HG03064 (cell line): ENCODE results near the gene LDLRAD2.
A peak's percentile ranks its signal among the peaks of the same experiment; 100 is the strongest.

ENCODE experiments used
- ATAC-seq: cut with Tn5 transposase; IDR thresholded peaks from one replicate; pipeline ENCODE4 v1.9.1; 2021; ENCODE audit warnings: low read depth; ENCODE audit not compliant: unreplicated experiment

The LDLRAD2 gene

DNA sequence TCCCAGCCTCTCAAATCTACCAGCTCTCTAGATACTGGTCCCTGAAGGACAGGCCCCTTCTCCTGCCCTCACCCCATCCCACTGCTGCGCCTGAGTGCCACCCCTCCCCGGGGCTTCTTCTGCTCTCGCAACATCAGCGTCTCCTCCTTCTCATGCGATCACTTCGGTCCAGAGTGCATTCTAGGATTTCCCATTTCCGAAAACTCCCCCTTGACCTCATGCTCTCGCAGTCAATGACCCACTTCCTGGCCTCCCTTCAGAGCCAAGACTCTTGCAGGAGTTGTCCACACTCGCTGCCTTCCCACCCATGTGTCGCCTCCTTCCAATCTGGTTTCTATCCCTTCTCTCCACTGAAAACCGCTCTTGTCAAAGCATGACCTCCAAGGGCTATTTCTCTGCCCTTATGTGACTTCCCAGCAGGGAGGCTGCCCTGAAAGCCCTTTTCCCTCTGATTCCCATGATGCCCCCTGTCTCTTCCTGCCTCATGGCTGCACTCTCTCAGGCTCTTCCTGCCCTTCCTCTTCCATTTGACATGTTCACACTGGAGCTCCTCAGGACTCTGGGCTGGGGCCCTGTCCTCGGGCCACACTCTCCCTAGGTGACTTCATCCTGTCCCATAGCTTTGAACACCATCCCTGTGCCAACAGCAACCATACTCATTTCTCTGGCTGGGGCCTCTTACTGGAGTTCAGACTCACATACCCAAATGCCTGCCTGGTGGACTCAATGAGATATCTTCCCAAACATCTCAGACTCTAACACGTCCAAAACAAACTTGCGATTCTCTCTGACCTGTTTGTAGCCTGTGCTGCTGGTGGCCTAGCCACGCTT is 46.0 kb downstream of the LDLRAD2 start:
- no peak for ATAC-seq

DNA sequence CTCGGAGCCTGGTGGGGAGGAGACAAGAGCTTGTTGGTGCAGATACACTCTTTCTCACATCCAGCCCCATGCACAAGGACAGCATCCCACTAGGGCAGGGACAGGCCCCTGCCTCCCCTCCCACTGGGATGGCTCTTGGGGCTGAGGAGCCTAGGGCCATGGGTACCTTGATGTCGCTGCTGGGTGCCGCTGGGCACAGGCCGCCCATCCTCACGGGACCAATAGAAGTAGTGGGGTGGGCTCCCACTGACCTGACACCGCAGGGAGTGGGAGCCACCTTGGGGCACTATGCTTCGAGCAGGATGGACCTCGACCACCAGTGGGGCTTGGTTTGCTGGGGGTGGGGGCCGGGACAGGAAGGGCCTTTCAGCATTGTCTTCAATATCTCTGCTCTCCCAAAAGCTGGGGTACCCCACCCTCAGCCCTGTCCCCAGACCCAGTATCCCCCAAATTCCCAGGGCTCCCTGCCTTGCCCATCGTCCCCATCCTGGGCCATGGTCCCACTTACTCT is 47.7 kb downstream of the LDLRAD2 start:
- no peak for ATAC-seq

DNA sequence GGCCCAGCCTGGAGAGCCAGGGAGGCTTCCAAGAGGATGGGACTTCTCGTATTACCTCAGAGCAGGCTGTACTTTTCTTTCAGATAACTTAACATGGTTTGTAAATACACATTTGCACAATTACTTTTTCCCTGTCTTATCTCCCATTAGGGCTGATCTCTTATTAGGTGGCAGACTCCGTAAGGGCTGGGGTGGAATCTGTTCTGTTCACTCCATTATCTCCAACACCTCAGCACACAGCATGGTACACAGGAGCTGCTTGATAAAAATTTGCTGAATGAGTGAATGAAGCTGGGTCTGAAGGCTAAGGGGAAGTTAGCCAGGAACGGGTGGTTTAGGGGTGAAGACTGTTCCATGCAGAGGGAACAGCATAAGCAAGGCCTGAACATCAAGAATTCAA is 48.9 kb downstream of the LDLRAD2 start:
- ATAC-seq: no peak

DNA sequence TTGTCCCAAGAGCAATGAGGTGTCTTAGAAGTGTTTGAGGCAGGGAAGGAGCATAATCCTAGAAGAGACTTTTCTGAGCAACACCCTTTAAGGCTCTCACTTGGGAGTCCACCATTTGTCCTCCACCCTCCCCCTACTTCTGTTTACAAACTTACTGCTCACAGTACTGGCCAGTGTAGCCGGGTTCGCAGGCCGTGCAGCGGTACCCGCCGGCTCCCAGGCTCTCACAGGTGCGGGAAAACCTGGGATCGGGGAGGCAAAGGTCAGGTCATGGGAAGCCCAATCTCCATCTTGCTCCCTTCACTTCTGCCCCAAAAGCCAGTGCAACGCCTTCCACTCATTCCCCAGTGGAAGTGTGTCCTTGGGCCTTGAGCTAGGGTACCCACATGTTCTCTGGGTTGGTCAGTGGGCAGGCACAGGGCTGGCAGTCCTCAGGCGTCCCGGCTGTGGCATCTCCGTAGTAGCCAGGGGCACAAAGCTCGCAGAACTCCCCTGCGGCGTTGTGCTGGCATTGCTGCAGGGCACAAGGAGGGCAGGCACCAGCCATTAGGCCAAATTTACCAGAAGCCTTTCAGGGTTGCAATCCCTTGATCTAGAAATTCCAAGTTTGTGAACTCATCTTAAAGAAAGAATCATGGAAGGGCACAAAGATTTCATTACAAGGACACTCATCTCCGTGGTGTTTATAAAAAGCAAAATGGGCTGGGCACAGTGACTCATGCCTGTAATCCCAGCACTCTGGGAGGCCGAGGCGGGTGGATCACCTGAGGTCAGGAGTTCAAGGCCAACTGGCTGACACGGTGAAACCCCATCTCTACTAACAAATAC is 49.8 kb downstream of the LDLRAD2 start:
- no peak for ATAC-seq

DNA sequence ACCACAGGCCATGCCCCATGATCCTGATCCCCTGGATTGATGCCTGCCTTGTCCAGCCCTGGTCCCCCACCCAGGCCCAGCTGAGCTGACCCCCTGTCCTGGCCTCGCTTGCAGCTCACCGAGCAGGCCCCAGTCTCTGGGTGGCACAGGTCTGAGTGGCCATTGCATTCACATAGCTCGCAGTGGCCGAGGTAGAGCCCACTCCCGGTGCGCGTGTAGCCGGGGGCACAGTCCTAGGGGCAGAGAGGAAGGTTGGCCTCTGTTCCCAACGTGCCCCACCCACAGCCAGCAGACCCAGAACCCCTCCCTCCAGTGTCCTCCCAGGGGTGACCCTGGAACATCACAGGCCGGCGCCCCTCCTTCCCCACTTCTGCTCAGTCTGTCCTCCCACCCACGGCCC is 51.9 kb downstream of the LDLRAD2 start:
- ATAC-seq: no peak

DNA sequence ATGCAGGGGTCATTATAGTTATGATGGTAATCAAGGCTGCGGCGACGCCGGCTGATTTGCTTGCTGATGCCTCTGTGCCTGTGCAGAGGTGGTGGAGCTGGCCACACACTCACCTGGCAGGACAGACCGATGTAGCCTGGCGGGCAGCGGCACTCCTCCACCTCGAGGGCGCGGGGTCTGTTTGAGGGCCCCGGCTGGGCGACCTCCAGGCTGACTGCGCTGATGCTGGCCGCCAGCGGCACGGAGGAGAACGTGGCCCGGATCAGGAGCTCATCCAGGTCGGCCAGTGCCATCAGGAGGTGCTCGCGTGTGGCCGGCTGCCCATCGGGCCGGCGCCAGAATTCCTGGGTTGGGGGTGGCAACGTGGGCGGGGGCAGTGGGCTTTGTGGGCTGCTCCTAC is 52.7 kb downstream of the LDLRAD2 start:
- no peak for ATAC-seq

DNA sequence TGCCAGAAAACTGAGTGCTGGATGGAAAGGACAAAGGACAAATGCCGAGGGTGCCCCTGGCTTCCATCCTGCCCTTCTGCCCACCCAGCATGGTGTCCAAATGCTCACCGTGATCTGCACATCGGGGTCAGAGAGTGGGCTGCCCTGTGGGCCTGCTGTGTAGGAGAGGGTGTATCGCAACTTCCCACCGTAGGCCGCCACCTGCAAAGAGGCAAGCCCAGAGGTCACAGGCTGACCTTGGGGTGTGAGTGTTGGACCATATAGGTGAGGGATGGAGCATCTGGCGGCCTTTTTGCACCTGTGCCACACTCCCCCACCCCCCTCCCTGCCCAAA is 53.5 kb downstream of the LDLRAD2 start:
- no peak for ATAC-seq

DNA sequence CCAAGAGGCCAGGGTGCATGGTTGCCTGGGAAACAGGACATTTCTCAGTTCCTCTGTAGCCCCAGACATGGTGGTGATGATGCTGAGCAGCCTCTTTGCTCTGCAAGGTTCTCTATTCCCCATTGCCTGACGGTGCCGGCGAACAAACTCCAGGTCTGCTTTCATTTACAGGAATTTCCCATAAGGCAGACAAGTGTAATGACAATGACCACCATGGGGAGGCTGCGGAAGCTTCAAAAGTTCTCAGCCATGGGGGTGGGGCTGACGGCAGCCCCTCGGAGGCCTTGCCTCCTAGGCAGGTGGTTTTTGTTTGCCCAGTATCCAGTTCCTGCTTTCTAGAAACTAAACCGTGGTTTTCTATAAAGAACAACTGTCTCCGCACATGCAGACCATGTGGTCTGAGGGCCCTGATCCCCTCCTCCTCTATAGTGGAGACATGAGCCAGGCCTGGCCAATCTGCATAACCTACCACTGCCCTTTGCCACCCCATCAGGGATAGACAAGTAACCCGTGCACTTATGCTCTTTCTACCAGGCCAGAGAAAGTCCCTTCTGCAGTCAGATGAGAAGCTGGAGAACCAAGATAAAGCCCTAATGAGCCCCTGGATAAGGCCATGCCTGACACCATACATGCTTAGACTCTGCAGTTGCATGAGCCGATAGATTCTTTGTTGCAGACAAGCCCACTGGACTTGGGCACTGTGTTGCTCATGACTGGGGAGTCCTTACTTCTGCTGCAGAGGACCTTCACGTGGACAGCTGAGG is 54.1 kb downstream of the LDLRAD2 start:
- peak; percentile 77 for ATAC-seq

DNA sequence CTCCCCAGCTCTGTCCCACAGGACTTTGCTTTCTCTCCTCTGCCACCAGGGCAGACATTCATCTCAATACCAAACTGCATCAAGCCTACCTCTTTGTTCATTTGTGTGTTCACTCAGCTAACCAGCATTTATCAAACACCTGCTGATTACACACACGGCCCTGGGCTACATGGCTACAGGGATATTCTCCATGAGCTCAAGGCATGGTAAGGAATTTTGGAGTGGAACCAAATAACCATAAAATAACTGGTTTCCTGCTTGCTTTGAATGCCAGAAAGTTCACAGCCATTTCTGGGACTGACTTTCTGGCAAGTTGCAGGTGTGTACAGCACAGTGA is 54.6 kb downstream of the LDLRAD2 start:
- no peak for ATAC-seq

DNA sequence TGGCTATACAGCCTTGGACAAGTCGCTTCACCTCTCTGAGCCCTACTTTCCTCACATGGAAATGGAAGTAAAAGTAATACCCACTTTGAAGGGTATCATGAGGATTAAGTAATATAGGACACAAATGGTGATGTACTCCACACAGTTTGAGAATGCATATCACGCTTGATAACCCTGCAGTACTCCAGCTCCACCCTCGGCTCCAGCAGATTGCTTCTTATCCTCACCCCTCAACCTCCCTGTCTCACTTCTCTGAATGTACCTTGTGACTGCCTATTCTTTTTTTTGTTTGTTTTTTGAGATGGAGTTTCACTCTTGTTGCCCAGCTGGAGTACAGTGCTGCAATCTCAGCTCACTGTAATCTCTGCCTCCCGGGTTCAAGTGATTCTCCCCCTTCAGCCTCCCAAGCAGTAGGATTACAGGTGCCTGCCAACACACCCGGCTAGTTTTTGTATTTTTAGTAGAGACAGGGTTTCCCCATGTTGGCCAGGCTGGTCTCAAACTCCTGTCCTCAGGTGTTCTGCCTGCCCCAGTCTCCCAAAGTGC is 55.5 kb downstream of the LDLRAD2 start:
- ATAC-seq: no peak

DNA sequence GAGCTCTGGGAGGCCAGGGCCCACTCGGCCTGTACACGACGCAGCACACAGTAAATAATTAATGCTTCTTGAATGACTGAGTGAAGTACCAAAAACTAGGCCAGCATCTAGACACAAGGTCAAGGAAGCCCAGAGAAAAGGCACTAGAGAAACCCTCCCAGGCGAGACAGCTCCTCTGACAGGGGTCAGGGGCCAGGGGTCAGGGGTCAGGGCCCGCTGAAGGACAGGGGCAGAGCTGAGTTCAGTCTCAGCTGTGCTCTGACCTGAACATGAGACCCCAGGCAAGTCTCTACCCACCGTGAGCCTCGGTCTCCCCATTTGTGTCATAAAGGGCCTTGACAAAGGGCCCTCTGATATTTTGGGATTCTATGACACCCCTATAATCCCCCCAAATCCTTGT is 56.4 kb downstream of the LDLRAD2 start:
- no peak for ATAC-seq

DNA sequence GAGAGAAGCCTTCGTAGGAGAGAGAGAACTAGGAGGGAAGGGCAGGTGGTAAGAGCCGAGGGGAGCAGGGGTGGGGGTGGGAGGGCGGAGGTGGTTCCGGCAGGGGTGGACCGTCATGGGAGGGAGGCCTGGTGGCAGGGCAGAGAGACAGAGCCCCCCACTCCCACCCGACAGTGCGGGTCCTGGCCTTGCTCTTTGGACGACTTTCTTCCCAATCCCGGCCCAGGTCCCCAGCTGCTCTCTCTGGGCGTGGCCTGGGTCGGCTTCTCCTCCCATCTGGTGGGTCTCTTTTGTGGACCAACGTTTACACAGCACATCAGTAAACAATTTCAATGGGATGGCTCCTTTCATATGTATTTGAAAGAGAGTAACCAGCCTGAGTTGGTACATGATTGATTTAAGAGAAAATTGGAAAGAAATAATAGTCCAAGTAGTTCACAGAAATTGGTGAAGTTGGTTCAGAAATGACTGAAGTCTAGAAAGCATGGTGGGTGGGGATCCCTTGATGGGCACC is 56.9 kb downstream of the LDLRAD2 start:
- ATAC-seq: no peak

DNA sequence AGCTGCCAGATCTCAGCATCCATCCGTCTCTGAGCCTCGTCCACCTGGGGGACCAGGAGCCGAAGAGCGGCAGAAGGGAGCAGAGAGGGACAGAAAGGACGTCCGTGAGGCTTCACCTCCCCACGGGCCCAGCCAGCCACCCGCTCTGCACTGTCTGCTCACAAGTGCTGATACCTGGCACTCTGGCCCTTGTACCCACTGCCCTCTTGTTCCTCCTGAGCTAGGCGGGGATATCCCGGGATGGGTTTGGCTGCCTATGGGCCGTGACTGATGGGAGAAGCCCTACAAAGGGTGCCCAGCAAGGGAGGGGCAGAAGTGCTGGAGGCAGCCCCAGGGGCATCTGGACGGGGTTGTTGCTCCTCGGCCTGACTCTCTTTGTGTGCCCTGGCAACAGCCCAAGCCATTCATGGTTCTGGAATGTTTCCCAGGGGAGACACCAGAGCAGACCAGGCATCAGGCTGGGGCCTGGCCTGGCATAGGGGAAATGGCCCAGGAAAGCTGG is 57.6 kb downstream of the LDLRAD2 start:
- ATAC-seq: no peak

DNA sequence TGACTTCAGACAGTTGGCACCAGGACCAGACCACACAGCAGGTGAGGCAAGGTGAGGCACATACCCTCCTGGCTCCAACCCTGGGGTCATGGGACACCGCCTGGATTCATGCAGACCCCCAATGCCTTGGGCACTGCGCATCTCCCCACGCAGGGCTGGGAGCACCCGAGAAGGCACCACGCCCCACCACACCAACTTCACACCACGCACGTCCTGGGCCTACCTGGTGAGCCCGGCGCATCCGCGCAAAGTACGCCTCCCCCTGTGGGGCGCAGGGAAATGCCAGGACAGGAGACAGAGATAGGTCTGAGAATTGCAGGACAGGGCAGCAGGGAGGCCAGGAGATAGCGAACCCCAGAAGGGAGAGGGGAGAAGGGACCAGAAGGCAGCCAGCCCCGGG is 58.5 kb downstream of the LDLRAD2 start:
- ATAC-seq: no peak

DNA sequence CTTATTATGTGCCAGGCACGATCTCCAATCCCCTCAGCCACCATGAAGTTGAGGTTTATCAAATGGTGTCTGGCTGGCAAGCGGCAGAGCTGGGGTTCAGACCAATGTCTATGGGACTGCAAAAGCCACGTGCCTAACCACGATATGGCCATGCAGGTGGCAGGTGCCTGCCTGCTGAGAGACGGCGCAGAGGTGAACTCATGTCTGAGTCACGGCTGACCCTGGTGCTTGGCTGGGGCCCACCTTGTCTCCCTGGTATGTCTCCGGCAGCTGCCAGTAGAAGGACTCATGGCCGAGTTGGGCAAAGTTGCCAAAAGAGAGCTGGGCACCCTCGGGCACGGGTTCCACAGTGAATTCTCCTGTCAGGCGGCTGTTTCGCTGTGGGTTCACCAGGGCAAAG is 59.9 kb downstream of the LDLRAD2 start:
- ATAC-seq: no peak

DNA sequence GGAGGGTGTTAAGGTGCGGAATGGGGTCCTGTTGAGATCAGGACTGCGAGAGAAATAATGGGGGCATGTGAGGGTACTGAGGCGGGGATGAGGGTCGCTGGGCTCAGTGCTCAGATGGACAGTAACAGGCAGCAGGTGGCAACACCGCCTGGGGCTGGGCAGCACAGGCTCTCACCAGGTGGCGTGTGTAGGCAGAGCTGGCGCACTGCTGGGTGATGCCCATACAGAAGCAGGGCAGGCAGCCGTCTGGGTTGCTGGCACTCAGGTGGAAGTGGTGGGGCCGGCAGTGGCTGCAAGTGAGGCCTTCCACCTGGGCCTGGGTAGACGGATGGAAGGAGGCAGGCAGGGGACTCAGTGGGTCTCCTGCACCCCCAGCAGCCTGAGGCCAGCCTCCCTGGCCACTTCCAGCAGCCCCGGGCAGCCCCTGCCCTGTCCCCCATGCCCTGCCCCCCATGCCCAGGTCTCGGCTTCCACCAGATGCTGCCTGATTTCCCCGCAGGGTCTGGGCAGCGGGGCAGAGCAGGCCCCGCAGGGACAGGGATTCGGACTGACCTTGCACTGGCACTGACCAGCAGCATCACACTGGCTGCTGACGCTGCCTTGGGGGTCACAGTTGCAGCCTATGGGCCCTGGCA is 60.5 kb downstream of the LDLRAD2 start:
- ATAC-seq: no peak

DNA sequence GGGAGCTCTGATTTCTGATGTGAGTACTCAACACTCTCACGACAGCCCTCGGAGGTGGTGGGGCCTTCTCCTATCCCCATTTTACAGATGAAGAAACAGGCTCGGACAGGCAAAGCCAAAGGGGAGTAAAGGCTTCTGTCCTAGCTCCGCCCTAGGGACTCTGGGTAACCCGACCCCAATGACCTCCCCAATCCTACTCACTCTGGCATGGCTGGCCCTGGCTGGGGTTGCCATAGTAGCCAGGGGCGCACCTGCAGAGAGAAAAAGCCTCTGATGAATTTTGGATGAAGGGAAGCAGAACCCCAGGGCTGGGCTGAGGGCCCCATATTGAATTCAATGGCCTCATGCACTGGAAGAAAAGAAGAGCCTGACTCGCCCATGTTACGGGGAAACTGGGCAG is 61.1 kb downstream of the LDLRAD2 start:
- no peak for ATAC-seq

DNA sequence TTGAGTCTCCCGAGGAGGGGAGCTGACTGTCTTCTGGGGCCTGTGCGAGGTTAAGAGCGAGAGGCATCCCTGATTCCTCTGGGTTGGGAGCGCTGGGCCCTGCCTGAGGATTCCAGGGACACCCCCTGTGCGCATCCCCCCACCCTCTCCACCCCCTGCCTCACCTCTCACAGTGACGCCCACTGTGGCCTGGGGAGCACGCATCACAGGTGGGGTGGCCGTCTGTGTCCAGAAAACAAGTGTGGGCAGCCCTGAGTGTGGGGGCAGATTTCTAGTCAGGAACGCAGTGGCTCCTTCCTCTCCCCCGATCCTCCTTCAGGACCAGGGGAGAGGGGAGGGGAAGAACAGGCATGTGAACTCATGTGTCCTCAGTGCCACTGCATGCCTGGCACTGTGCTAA is 61.7 kb downstream of the LDLRAD2 start:
- ATAC-seq: no peak

DNA sequence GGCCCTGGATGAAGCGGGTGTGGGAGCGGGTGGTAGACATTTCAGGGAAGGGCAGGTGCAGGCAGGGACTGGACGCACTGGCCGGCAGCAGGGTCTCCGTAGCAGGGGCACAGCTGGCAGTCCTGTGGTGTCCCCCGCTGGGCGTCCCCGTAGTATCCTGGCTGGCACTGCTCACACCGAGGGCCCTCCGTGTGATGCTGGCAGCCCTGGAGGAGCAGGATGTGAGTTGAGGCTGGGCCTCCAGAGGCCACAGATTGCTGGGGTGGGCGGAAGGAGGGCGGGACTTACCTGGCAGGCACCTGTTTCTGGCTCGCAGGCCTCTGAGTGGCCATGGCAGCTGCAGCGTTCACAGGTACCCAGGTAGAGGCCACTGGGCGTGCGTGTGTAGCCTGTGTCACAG is 62.3 kb downstream of the LDLRAD2 start:
- ATAC-seq: no peak
